SHP77 treated with DMSO at 0.1 percent for 48 hours (cell line): ENCODE data around the gene FAM163A.
"Not testable (repeated sequence)": the region's sequence is repeated elsewhere in the genome, so short reads cannot be mapped to it uniquely, and the experiment has no call there.

Experiments used
- DNase-seq: peaks from one replicate; lab custom pipeline; 2025; lab: John Stamatoyannopoulos, UW

Gene FAM163A

DNA sequence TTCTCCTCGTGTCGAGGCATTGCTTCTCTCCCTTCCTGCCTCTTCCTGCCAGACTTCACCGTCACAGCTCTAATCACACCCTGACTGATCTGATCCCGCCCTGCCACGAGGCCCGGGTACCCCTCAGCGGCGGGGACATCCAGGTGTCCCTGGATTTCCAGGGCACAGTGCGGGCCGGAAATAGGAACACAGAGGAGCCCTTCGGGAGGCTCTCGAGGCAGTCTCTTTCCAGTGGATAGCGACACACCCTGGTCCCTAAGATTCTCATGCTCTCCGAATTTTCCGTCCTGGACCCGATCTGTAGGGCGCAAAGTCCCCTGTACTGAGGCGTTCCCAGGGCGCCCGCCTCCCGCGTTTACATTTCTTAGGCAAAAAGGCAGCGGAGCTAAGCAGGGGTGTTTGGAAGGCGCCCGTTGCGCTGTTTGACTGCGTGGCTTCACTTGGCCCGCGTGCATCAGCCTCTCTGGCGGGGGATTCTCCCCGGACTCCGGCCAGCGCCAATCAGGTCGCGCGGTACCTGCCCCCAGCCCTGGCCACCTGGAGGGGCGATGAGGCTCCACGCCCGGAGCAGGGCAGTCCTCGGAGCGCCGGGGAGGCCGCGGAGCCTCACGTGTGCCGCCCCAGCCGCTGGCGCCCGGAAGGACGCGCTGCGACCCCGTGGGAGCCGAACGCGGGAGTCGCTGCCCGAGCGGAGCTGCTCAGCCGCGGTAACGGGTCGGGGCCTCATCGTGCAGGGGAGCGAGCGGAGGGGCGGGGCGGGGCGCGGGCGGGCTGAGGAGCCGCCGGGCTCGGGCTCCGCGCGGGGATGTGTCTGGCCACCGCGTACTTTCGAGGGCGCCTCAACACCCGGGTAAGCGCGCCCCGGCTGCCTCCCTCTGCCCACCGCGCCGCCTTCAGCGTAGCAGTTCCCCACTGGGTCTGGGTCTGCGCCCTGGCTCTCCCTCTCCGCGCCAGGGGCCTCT is at the start of gene FAM163A:
TSS of gene FAM163A (plus strand) at position 575 of the 962 bp plus-strand sequence. CDS start 69,807 bp downstream, outside the sequence.
- DNase-seq: no peak

DNA sequence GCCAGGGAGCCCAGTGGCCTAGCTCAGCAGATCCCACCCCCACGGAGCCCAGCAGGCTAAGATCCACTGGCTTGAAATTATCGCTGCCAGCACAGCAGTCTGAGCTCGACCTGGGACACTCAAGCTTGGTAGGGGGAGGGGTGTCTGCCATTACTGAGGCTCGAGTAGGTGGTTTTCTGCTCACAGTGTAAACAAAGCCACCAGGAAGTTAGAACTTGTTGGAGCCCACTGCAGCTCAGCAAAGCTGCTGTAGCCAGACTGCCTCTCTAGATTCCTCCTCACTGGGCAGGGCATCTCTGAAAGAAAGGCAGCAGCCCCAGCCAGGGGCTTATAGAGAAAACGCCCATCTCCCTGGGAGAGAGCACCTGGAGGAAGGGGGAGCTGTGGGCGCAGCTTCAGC is 48.6 kb upstream of the FAM163A start:
- not testable (repeated sequence) for DNase-seq

DNA sequence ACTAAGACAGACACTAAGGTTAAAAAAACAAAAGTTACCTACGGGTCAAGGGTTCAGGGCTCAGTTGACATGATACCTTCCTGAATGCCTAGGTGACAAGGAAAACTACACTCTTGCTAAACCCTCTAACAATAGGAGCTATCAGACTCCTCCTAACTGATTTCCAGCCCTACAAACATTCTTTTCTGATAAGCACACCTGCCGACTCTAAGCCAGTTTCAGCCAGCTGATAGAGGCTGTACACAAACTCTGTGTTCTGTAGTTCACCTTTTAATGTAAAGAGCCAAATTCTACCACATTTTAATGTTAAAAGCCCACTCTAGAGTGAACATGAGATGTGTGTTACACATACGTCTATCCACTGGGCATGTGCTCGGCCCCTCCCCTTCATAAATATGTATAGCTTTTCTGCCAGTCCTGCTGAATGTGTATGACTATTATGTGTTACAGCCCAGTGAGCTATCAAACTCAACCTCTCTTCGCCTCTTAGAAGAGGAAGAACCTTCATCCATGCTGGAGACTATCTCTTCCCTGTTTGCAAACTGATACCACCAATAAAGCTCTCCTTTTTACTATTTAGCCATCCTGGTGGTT is 40.0 kb upstream of the FAM163A start:
- DNase-seq: no peak

DNA sequence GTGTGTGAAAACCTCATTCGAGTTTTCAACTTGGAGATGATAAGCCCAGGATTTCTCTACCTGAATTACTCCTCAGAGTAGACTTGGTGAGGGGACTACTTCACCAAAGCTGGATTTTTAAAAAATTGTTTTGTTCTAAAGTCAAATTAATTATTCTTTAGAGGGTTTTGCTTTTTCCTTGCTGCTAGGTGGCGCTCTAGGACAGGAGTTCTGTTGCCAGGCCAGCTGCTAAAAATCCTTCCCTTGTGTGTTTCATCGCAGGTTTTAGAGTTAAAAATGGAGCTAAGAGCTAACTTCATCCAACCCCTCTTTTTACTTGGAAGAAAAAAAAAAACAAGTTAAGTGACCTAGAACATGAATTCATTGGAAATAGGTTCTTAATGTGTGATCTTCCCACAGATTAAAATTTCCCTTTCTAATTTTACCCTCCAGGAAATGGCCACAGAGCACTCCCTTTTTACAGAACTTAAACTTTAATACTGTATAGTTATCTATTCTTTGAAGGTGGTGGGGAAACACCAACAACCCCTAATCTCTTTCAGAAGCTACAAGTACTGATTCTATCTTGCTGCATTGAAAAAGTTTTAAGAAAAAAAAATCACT is 36.7 kb upstream of the FAM163A start:
- DNase-seq: peak; percentile 21

DNA sequence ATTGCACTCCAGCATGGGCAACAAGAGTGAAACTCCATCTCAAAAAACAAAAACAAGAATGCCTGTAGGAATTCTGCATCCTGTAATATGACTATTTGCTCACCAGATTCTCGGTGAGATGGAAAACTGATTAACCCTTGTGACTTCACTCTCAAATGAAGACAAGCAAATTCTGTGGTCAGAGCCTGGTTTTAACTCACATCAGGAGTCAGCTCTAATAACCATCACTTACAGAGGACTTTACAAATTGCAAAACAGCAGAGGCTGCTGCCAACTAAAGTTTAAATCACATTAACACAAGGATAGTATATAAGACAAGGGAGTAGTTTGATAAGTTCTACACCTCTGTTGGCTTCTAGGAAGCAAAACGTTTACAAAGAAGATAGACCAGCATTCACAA is 35.7 kb upstream of the FAM163A start:
- no peak for DNase-seq

GRCh38 chr1:179708434-179709195 is 34.5 kb upstream of the FAM163A start:
- DNase-seq: no peak

DNA sequence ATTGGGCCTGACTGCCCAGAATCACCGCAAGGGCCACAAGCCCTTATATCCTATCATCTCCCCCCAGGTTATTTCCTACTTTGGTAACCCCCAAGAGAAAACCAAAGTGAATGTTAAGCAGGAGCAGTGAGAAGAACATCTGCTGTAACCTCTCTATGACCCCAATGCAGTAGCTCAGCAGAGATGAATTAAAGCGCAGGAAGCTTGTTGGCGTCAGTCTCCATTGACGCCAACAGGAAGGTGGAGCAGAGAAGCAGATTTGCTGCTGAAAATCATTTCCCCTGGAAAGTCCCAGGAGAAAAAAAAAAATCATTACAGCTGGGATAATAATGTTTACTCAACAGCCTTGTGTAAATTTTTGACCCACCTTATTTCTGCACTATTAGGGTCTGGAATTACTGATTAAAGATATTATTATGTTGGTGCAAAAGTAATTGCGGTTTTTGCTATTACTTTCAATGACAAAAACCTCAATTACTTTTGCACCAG is 33.2 kb upstream of the FAM163A start:
- DNase-seq: peak; percentile 25

GRCh38 chr1:179714159-179714558 is 28.9 kb upstream of the FAM163A start:
- DNase-seq: no peak

- DNase-seq: no peak
Measured at GRCh38 chr1:179714623-179715022, 28.5 kb upstream of the FAM163A start.

GRCh38 chr1:179719272-179719671 is 23.8 kb upstream of the FAM163A start:
- DNase-seq: no peak

DNA sequence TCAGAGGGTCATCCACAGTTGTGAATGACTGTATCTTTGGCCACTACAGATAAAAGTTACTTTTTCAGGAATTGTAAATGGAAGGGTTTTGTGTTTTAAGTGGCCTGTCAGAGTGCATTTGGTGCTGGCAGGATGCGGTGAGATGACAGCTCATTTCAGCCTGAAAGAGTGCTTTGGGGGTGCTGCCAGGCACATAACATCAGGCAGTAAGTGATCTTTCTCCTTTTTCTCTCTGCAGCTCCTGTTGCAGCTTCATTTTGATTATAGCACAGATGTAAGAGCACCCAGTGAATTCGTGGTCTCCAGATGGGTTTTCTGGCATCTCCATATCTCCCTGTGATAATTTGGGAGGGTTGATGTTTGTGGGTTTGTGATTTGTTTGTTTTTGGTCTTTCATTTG is 14.8 kb upstream of the FAM163A start:
- DNase-seq: no peak

- no peak for DNase-seq
Measured at GRCh38 chr1:179729881-179730280, 13.2 kb upstream of the FAM163A start.

DNA sequence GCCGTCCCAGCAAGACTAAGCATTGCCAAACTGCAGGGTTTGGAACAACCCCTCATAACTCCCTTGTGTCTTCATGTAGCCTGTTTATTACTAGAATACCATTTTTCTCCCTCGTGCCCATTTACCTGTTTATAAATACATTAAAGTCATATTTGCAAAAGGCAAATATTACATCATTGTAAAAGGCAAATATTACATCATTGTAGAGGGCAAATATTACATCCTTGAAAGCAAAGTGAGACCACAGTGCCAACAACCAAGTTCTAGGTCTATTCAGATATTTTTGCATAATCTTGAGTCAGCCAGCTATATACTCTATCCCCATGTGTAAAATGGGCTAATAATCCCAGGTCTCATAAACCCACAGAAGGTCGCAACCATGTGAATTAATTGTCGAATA is 11.4 kb upstream of the FAM163A start:
- no peak for DNase-seq

DNA sequence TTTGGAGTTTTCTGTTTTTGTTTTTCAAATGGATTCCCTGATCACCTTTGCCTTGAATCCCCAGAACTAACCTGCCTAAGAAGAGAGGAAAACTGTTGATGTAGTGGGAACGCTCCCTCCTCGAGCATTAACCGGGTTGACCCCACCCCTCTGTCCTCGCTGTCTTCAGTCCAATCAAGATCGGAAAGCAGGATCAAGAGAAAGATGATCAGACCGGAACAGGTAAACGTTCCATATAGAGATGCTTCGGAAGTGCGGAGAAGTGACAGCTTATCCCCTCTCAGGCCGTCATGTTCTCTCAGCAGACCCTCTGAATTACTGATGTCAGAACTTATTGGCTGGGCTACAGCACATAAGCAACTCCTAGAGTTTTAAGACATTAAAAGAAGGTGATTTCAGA is 800 bp upstream of the FAM163A start:
- no peak for DNase-seq

DNA sequence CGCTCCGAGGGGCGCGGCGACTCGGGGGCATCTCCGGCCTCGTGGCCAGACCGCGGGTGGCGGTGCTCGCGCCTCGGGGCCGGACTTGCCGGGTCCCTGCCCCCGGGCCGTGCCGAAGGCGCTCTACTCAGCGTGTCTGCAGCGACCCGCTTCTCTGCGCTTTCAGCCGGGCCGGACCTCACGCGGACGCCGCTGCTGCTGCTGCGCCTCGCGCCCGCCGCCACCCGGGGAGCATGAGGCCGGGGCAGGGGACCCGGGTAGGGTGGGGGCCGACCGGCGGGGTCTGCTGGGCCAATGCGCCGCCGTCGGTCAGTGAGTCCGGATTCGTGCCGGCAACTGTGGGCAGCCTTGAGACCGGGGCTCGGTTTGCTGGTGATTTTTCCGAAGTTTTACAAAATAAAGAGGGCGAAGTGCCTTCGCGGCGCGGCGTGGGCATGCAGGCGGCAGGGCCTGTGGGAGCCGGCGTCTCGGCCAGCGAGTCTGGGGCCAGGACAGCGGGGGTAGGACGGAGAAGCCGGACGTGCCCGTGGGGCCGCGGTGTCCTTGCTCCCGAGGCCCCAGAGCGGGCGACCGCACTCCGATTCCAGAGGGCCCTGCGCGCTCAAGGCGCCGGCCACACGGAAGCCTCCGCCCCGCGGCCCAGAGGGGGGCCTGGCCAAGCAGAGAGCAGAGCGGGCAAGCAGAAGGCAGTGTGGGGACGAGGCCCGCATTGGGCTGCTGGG is 749 bp downstream of the FAM163A start:
- no peak for DNase-seq

GRCh38 chr1:179744401-179745130 is 1.5 kb downstream of the FAM163A start:
- DNase-seq: no peak

DNA sequence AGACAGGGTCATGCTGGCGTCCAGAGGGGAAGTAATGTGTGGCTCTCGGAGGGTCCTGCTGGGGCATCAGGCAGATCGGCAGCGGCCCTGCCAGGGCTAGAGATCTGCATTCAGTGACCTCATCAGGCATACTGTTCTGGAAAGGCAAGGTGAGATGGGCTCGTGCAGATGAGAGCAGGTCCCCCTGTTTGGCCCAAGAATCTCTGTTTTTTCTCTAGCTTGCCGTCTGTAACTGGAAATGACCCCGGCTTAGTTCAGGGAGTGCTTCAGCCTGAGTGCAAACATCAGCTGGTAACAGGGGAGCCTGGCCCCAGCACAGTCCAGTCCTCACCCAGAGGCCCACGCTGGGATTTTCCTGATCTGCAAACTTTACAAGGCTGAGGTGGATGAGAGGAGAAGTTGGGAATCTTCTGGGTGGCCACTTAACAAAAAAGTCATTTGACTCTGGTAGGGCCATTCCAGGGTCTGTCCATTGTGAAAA is 2.1 kb downstream of the FAM163A start:
- no peak for DNase-seq

GRCh38 chr1:179745743-179746142 is 2.7 kb downstream of the FAM163A start:
- no peak for DNase-seq

DNA sequence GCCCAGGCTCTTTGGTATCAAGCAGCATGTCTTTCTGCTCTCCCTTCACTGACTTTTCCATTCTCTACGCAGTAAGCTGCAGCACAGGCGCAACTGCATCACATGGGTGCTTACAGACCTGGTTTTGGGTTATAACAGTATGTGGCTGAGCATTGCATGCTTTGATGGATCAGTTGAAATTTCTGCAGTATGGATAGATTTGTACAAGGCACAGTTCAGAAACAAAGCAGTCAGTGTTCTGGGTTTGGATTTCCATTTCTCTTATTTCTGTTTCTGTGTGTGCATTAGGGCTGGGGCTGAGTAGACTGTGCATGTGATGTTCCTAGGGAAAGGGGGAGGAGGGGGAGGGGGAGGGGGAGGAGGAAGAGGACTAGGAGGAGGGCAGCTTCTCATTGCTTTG is 4.5 kb downstream of the FAM163A start:
- no peak for DNase-seq

- DNase-seq: no peak
Measured at GRCh38 chr1:179748772-179749171, 5.7 kb downstream of the FAM163A start.

DNA sequence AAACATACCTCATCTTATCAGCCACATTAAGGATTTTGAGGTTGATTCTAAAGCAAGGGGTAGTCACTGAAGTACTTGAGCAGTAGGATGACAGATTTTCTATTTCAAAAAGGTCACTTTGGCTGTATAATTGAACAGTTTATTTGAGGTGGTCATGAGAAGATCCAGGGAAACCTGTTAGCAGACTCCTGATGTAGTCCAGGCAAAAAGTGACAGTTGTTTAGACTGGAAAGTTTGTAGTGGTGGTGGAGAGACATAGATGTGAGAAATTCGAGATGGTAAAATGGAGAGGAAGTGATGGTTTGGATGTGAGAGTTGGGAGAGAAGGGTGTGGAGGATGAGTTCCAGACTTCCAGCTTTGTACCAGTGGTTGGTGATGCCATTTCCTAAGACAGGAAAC is 7.5 kb downstream of the FAM163A start:
- no peak for DNase-seq
